Brain microvascular endothelial cell (primary cell): ENCODE data around the gene PPP2R3B.
"Not testable (repeated sequence)": the region's sequence is repeated elsewhere in the genome, so short reads cannot be mapped to it uniquely, and the experiment has no call there.

Experiments used
- DNase-seq: peaks from one replicate; pipeline ENCODE4 v3.0.0-alpha.2; 2020
- H3K27ac ChIP-seq: fragments of 250-450 bp; sonication (Bioruptor Pico); 2 replicates; pipeline ENCODE4 v1.5.1; 2020; ENCODE audit warnings: mild to moderate bottlenecking, moderate library complexity
- H3K27me3 ChIP-seq: fragments of 250-450 bp; sonication (Bioruptor Pico); replicated peaks from 2 replicates; pipeline ENCODE4 v1.5.1; 2020; ENCODE audit warnings: mild to moderate bottlenecking
- H3K36me3 ChIP-seq: fragments of 250-450 bp; sonication (Bioruptor Pico); replicated peaks from 2 replicates; pipeline ENCODE4 v1.5.1; 2020; ENCODE audit warnings: mild to moderate bottlenecking
- H3K4me3 ChIP-seq: 2 replicates; pipeline ENCODE4 v1.5.1; 2011; ENCODE audit warnings: low read depth, mild to moderate bottlenecking, control low read depth, low read length, moderate library complexity
- CTCF ChIP-seq: IDR thresholded peaks from 2 replicates; pipeline ENCODE4 v1.5.1; 2011; ENCODE audit warnings: low read depth, mild to moderate bottlenecking, moderate library complexity, low read length, control low read depth, inconsistent platforms; ENCODE audit errors: missing control alignments
- in situ Hi-C: cut with HindIII; loops from 2 replicates; pipeline ENCODE4 v1.10.0; 2017; ENCODE audit warnings: low sequenced_read_pairs, low pct_ligation_motif_present

Gene PPP2R3B

GRCh38 chrX:421646-422391, 35.1 kb upstream of the PPP2R3B start:
- no peak for TF ChIP-seq CTCF

GRCh38 chrX:420496-421223, 34.0 kb upstream of the PPP2R3B start:
- Histone ChIP-seq H3K36me3 (no peaks in the 10 kb centered on the region), H3K27ac (no peak overlapping the region), H3K27me3 (no peaks in the 10 kb centered on the region), H3K4me3 (no peak overlapping the region)
- TF ChIP-seq CTCF: no peak
- DNase-seq: no peak
- in situ Hi-C loops: no loop called here

More at GRCh38 chrX:421646-422391, 35.1 kb upstream of the PPP2R3B start:
- Histone ChIP-seq H3K27me3 (no peaks in the 10 kb centered on the region), H3K27ac (no peak overlapping the region), H3K36me3 (no peaks in the 10 kb centered on the region), H3K4me3 (no peak overlapping the region)
- no peak for DNase-seq
- in situ Hi-C loops: no loop called here

- H3K36me3 ChIP-seq: no peaks in the 10 kb centered on the region
- no peak for DNase-seq
- no peak overlapping the region for H3K4me3 ChIP-seq
- TF ChIP-seq CTCF: no peak
- in situ Hi-C loops: no loop called here
- H3K27ac ChIP-seq: no peak overlapping the region
- no peaks in the 10 kb centered on the region for H3K27me3 ChIP-seq
Measured at GRCh38 chrX:418927-419729, 32.4 kb upstream of the PPP2R3B start.

- H3K36me3 ChIP-seq, DNase-seq, H3K27ac ChIP-seq, in situ Hi-C loops, H3K27me3 ChIP-seq, H3K4me3 ChIP-seq: not testable (repeated sequence)
Measured at GRCh38 chrX:415498-415897, 28.8 kb upstream of the PPP2R3B start.

- DNase-seq: peak; percentile 13
- H3K4me3 ChIP-seq: peak overlapping the region; percentile 40
- no peak overlapping the region for H3K27ac ChIP-seq
- H3K36me3 ChIP-seq: no peaks in the 10 kb centered on the region
- no peaks in the 10 kb centered on the region for H3K27me3 ChIP-seq
- in situ Hi-C loops: no loop called here
- TF ChIP-seq CTCF: peak; percentile 57
Measured at GRCh38 chrX:413322-414201, 26.9 kb upstream of the PPP2R3B start.
